GM12878 (cell line): ENCODE measurements around the gene PDLIM5. TPM values are rescaled to one million over a fixed set of nuclear protein-coding genes. Genes with fewer than 3 reads are reported as not detected.

Experiments used
- ATAC-seq: fragments of 200-7000 bp; cut with Tn5 transposase; 3 replicates; pipeline ENCODE4 v1.9.1; 2020; ENCODE audit warnings: mild to moderate bottlenecking, moderate library complexity
- BruUV-seq: library from RNA; stranded (reverse); fragments of 400-500 nt; replicated peaks from 2 replicates; lab custom pipeline; 2021; lab: Mats Ljungman, UMichigan
- CTCF ChIA-PET: fragments of 300-600 bp; sonication (Branson Sonifier 250); formaldehyde crosslinking; extraction: SDS; loops from one replicate; lab custom pipeline; 2021; ENCODE audit warnings: inconsistent platforms; lab: Yijun Ruan, JAX
- POLR2A ChIA-PET: fragments of 350-600 bp; formaldehyde crosslinking; extraction: SDS; loops from one replicate; lab custom pipeline; 2021; ENCODE audit warnings: inconsistent platforms; lab: Charles Lee
- RAD21 ChIA-PET: fragments of 300-600 bp; sonication (Branson Sonifier 250); formaldehyde crosslinking; loops from one replicate; lab custom pipeline; 2023; ENCODE audit warnings: antibody characterized with exemption; ENCODE audit not compliant: unreplicated experiment; lab: Charles Lee
- SMC1A ChIA-PET: fragments of 300-600 bp; sonication (Branson Sonifier 250); formaldehyde crosslinking; loops from one replicate; lab custom pipeline; 2023; ENCODE audit not compliant: unreplicated experiment, uncharacterized antibody; lab: Charles Lee
- DNase-seq: peaks from one replicate; pipeline ENCODE4 v3.0.0-alpha.2; 2011; ENCODE audit warnings: low read depth, low spot score
- FAIRE-seq: peaks from 3 replicates; lab custom pipeline; 2011; peaks lifted over from hg19 to GRCh38; lab: Jason Lieb, UNC
- H2AFZ ChIP-seq: 2 replicates; pipeline ENCODE4 v1.6.0; 2011; ENCODE audit warnings: low read depth, low read length, control low read depth; ENCODE audit not compliant: control insufficient read depth
- H3K27ac ChIP-seq: 2 replicates; pipeline ENCODE4 v1.5.1; 2011; ENCODE audit warnings: control low read depth; ENCODE audit not compliant: control insufficient read depth, insufficient read depth
- H3K27me3 ChIP-seq, 2 experiments: replicated peaks in 1 of 2; 2 replicates each; pipeline versions ENCODE4 v1.6.0 to v1.6.1; 2011; ENCODE audit warnings: low read length in 1 of 2; ENCODE audit not compliant: control insufficient read depth in 2 of 2, insufficient read depth in 2 of 2
- H3K36me3 ChIP-seq, 2 experiments: 2 replicates each; pipeline ENCODE4 v1.5.1; 2011; ENCODE audit warnings: low read length in 1 of 2; ENCODE audit not compliant: control insufficient read depth in 2 of 2, insufficient read depth in 2 of 2
- H3K4me1 ChIP-seq: 2 replicates; pipeline ENCODE4 v1.6.1; 2011; ENCODE audit warnings: mild to moderate bottlenecking, low read length, moderate library complexity, mixed read lengths; ENCODE audit not compliant: control insufficient read depth, insufficient read depth
- H3K4me2 ChIP-seq: 2 replicates; pipeline ENCODE4 v1.6.0; 2011; ENCODE audit warnings: control low read depth; ENCODE audit not compliant: control insufficient read depth, insufficient read depth
- H3K4me3 ChIP-seq: fragments of 200-600 bp; sonication (generic); 2 replicates; pipeline ENCODE4 v1.5.1; 2016
- H3K79me2 ChIP-seq: 2 replicates; pipeline ENCODE4 v1.6.0; 2011; ENCODE audit warnings: low read length; ENCODE audit not compliant: control insufficient read depth, insufficient read depth
- H3K9ac ChIP-seq: 2 replicates; pipeline ENCODE4 v1.8.0; 2011; ENCODE audit warnings: low read length, control low read depth, mixed read lengths; ENCODE audit not compliant: control insufficient read depth, insufficient read depth
- H3K9me3 ChIP-seq: replicated peaks from 3 replicates; pipeline ENCODE4 v1.5.1; 2011; ENCODE audit warnings: mild to moderate bottlenecking, low read length; ENCODE audit not compliant: control insufficient read depth, insufficient read depth
- H4K20me1 ChIP-seq: 2 replicates; pipeline ENCODE4 v1.6.0; 2011; ENCODE audit not compliant: control insufficient read depth, insufficient read depth
- CREB1 ChIP-seq: IDR thresholded peaks from 2 replicates; pipeline ENCODE4 v1.6.1; 2012; ENCODE audit warnings: low read depth, mild to moderate bottlenecking, inconsistent platforms
- EED ChIP-seq: sonication (generic); IDR thresholded peaks from 2 replicates; pipeline ENCODE4 v1.6.1; 2016; ENCODE audit warnings: antibody characterized with exemption, low read depth
- JUNB ChIP-seq: IDR thresholded peaks from 2 replicates; pipeline ENCODE4 v1.6.1; 2016; ENCODE audit warnings: antibody characterized with exemption, mild to moderate bottlenecking
- MXI1 ChIP-seq: fragments of 150-350 bp; IDR thresholded peaks from 2 replicates; pipeline ENCODE4 v1.6.1; 2011; ENCODE audit warnings: low read depth, mild to moderate bottlenecking, inconsistent platforms, low read length, improper control_type of control experiment
- RAD21 ChIP-seq: IDR thresholded peaks from 2 replicates; pipeline ENCODE4 v1.6.1; 2011; ENCODE audit warnings: mild to moderate bottlenecking, low read depth, low read length, moderate library complexity; ENCODE audit not compliant: insufficient read depth
- RAD51 ChIP-seq: fragments of 450-650 bp; IDR thresholded peaks from 2 replicates; pipeline ENCODE4 v1.6.1; 2016; ENCODE audit warnings: moderate library complexity, mild to moderate bottlenecking, inconsistent platforms
- SMAD5 ChIP-seq: IDR thresholded peaks from 2 replicates; pipeline ENCODE4 v1.6.1; 2016; ENCODE audit warnings: antibody characterized with exemption, low read depth
- SP1 ChIP-seq: IDR thresholded peaks from one replicate; pipeline ENCODE4 v1.6.1; 2011; ENCODE audit warnings: low read depth, low read length
- SRF ChIP-seq, 2 experiments: IDR thresholded peaks; 2 replicates each; pipeline ENCODE4 v1.6.1; 2011; ENCODE audit warnings: low read depth in 2 of 2, low read length in 2 of 2, mild to moderate bottlenecking in 1 of 2, moderate library complexity in 1 of 2
- TCF7 ChIP-seq: IDR thresholded peaks from 2 replicates; pipeline ENCODE4 v1.6.1; 2014; ENCODE audit warnings: antibody characterized with exemption, borderline replicate concordance
- WGBS: methylation state at CpG from one replicate; pipeline ENCODE4 v1.1.6; 2016; ENCODE audit warnings: low lambda C conversion rate; ENCODE audit not compliant: insufficient replicate concordance, insufficient coverage; ENCODE audit errors: missing lambda C conversion rate; 5-methylcytosine and 5-hydroxymethylcytosine counted together
- in situ Hi-C: fragments of 300-500 bp; cut with MboI; formaldehyde crosslinking; loops from 9 replicates; pipeline ENCODE4 v1.14.3; 2018; ENCODE audit warnings: mixed read lengths
- intact Hi-C: fragments of 100-400 bp; cut with micrococcal nuclease; formaldehyde crosslinking; loops from one replicate; pipeline ENCODE4 v1.14.2; 2022; ENCODE audit not compliant: unreplicated experiment
- polyA plus RNA-seq, 11 experiments: library from polyadenylated mRNA; depleted of rRNA in 4 of 11; unstranded in 6 of 11; stranded (reverse) in 5 of 11; fragments of >200 nt; fragmentation: Nextera tagmentation in 4 of 11; fragmentation: Illumina TruSeq in 1 of 11; extraction: Ambion mirVana in 4 of 11; extraction: Trizol in 1 of 11; gene quantifications; 1 replicate in 1 of 11; 2 replicates in 10 of 11; pipeline versions ENCODE4 v1.2.1 to v1.2.3, GENCODE V29; 2011 to 2016; ENCODE audit warnings: inconsistent platforms in 2 of 11, missing spikeins in 2 of 11, low read depth in 1 of 11
- total RNA-seq, 4 experiments: library from RNA; depleted of rRNA in 3 of 4; stranded (reverse); fragments of >200 nt in 3 of 4; fragmentation: Illumina TruSeq in 1 of 4; extraction: Trizol in 1 of 4; gene quantifications; 2 replicates each; pipeline versions ENCODE4 v1.2.1 to v1.2.3, GENCODE V29; 2013 to 2021
- TF ChIP-seq, protein P1 (sequence below): fragments of 150-350 bp; IDR thresholded peaks from 2 replicates; pipeline ENCODE4 v1.6.1; 2016; ENCODE audit warnings: low read depth, low read length
- TF ChIP-seq, protein P2 (sequence below): fragments of 450-650 bp; formaldehyde crosslinking; IDR thresholded peaks from 2 replicates; pipeline ENCODE4 v1.4.0; 2020; ENCODE audit warnings: mild to moderate bottlenecking, moderate library complexity

PDLIM5 gene
- total and polyA plus RNA-seq, 10 of the 15 experiments (the other 5 are each of a cell fraction or from before 2014, with no cell fraction given): 10.0 to 52.9 (median 20.7) TPM

DNA sequence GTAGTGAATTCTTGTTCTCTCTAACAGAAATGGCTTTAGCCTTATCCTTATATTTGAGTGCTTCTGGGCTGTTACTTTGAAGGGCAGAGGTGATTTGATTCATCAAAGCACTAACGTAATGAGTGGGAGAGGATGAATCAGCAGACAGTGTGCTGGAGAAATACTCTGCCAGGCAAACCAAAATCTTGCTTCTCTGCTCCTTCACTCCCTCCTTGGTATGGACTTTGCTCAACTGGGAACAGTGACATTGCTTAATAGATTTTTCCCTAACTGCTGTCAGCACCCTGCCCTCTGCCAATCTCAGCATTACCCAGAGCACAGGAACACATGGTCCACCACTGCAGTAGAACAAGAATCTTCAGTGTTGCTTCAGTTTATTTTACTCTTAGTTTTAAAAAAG, 56.0 kb downstream of the PDLIM5 start:
- no peak overlapping the region for H2AFZ ChIP-seq
- in situ Hi-C loops (no loop called here), intact Hi-C loops (no loop called here)
- WGBS: 53% methylated on average over 1 of the region's 1 CpG
- ATAC-seq: no peak; the same call in 2 of the 3 replicates
- ChIA-PET POLR2A (no interaction called here), SMC1A (interaction anchor here (0.8 to 1.2 kb wide), 2 partner anchors 13 to 40 kb away, joined by 3 to 4 read pairs; no protein-coding TSS in a partner anchor), RAD21 (no interaction called here), CTCF (interaction anchor here (0.6 to 1.7 kb wide), 3 partner anchors 12 to 114 kb away, joined by 3 to 4 read pairs (median 3); no protein-coding TSS in a partner anchor)
- H3K36me3 ChIP-seq: no peaks in the 10 kb centered on the region
- H3K27ac ChIP-seq: no peak overlapping the region
- no peaks in the 10 kb centered on the region for H3K79me2 ChIP-seq
- no peak for DNase-seq
- BruUV-seq: no TSS peak
- FAIRE-seq: no peak
- H3K9me3 ChIP-seq: no peaks in the 10 kb centered on the region
- H3K27me3 ChIP-seq: no peaks in the 10 kb centered on the region
- H3K4me2 ChIP-seq: no peak overlapping the region
- no peaks in the 10 kb centered on the region for H3K4me1 ChIP-seq
- TF ChIP-seq TCF7 (no peak), RAD51 (no peak), JUNB (peak; percentile 63), RAD21 (no peak)
- H3K9ac ChIP-seq: no peak overlapping the region
- no peak overlapping the region for H3K4me3 ChIP-seq
- no peaks in the 10 kb centered on the region for H4K20me1 ChIP-seq

DNA sequence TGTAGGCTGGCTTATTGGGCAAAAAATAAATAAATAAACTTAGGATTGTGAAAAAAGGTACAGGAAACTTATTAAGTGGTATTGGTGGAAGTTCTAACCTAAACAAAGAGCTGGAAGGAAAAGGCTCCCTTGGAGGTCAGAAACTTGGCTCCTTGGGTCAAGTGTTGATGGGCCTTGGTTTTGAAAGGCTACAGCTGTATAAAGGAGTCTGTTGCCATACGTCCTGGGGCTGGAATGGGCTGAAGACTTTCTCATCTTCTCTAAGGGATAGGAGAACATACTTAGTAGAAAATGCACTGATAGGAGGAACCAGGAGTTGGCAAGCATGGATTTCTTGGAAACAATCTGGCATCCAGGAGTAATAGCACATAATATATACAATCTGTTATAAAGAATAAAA, 56.6 kb downstream of the PDLIM5 start:
- Histone ChIP-seq H3K27ac (no peak overlapping the region), H3K4me1 (no peaks in the 10 kb centered on the region), H3K4me3 (no peak overlapping the region), H3K36me3 (no peaks in the 10 kb centered on the region), H3K9me3 (no peaks in the 10 kb centered on the region), H3K9ac (no peak overlapping the region), H3K4me2 (no peak overlapping the region), H4K20me1 (no peaks in the 10 kb centered on the region), H2AFZ (no peak overlapping the region), H3K27me3 (no peaks in the 10 kb centered on the region), H3K79me2 (no peaks in the 10 kb centered on the region)
- ChIA-PET RAD21 (no interaction called here), POLR2A (no interaction called here), CTCF (interaction anchor here (0.9 to 1.7 kb wide), 2 partner anchors 11 to 17 kb away, joined by 3 to 4 read pairs; no protein-coding TSS in a partner anchor), SMC1A (interaction anchor here (0.8 to 1.2 kb wide), 2 partner anchors 12 to 40 kb away, joined by 3 to 4 read pairs; no protein-coding TSS in a partner anchor)
- FAIRE-seq (no peak), ATAC-seq (no peak), DNase-seq (no peak)
- BruUV-seq: no TSS peak
- in situ Hi-C loops (no loop called here), intact Hi-C loops (no loop called here)
- 5% methylated on average over 1 of the region's 1 CpG for WGBS
- TF ChIP-seq EED (no peak), MXI1 (no peak), SP1 (no peak), SMAD5 (no peak), CREB1 (no peak), SRF (IDR thresholded peaks at IDR 0.05; ENCODE audit: low read depth in 2 of 2, low read length in 2 of 2) (no peak)
- TF ChIP-seq, protein P1, sequence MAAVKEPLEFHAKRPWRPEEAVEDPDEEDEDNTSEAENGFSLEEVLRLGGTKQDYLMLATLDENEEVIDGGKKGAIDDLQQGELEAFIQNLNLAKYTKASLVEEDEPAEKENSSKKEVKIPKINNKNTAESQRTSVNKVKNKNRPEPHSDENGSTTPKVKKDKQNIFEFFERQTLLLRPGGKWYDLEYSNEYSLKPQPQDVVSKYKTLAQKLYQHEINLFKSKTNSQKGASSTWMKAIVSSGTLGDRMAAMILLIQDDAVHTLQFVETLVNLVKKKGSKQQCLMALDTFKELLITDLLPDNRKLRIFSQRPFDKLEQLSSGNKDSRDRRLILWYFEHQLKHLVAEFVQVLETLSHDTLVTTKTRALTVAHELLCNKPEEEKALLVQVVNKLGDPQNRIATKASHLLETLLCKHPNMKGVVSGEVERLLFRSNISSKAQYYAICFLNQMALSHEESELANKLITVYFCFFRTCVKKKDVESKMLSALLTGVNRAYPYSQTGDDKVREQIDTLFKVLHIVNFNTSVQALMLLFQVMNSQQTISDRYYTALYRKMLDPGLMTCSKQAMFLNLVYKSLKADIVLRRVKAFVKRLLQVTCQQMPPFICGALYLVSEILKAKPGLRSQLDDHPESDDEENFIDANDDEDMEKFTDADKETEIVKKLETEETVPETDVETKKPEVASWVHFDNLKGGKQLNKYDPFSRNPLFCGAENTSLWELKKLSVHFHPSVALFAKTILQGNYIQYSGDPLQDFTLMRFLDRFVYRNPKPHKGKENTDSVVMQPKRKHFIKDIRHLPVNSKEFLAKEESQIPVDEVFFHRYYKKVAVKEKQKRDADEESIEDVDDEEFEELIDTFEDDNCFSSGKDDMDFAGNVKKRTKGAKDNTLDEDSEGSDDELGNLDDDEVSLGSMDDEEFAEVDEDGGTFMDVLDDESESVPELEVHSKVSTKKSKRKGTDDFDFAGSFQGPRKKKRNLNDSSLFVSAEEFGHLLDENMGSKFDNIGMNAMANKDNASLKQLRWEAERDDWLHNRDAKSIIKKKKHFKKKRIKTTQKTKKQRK: no peak
- TF ChIP-seq, protein P2, sequence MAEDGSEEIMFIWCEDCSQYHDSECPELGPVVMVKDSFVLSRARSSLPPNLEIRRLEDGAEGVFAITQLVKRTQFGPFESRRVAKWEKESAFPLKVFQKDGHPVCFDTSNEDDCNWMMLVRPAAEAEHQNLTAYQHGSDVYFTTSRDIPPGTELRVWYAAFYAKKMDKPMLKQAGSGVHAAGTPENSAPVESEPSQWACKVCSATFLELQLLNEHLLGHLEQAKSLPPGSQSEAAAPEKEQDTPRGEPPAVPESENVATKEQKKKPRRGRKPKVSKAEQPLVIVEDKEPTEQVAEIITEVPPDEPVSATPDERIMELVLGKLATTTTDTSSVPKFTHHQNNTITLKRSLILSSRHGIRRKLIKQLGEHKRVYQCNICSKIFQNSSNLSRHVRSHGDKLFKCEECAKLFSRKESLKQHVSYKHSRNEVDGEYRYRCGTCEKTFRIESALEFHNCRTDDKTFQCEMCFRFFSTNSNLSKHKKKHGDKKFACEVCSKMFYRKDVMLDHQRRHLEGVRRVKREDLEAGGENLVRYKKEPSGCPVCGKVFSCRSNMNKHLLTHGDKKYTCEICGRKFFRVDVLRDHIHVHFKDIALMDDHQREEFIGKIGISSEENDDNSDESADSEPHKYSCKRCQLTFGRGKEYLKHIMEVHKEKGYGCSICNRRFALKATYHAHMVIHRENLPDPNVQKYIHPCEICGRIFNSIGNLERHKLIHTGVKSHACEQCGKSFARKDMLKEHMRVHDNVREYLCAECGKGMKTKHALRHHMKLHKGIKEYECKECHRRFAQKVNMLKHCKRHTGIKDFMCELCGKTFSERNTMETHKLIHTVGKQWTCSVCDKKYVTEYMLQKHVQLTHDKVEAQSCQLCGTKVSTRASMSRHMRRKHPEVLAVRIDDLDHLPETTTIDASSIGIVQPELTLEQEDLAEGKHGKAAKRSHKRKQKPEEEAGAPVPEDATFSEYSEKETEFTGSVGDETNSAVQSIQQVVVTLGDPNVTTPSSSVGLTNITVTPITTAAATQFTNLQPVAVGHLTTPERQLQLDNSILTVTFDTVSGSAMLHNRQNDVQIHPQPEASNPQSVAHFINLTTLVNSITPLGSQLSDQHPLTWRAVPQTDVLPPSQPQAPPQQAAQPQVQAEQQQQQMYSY (CRISPR knock-in tag): no peak
